ENCODE results near the gene FAM89A. TPM values are rescaled to one million over a fixed set of nuclear protein-coding genes. Genes with fewer than 3 reads are reported as not detected.

The FAM89A gene
- total and polyA plus RNA-seq, 2 experiments from 2014 or later, result 53.5 to 55.1 TPM

DNA sequence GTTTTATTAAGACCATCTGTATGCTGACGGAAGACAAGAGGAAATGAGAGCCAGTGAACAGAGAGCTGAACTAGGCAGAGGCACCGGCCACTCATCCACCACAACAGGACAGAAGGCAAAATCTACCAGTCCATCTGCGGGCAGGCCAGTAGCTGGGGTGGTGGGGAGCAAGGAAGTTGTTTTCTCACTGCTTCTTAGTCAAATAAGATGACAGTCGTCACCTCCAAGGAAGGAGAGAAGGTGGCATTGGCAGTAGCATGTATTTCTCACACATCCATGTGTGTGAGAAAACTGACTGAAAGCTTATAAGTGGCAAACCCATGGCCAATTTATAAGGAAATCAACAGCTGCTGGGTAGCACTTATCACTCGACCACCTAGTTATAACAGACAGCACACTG is 69.6 kb downstream of the FAM89A start:
- H3K4me1 ChIP-seq (ENCODE audit: insufficient read depth), result peaks cover 12% of the 10 kb centered on the region
- H3K9me3 ChIP-seq (ENCODE audit: low read depth), result no peaks in the 10 kb centered on the region
- TF ChIP-seq EZH2phosphoT487 (IDR thresholded peaks at IDR 0.05; ENCODE audit: low read depth, severe bottlenecking, unreplicated experiment), result no peak
- TF ChIP-seq, protein P1, sequence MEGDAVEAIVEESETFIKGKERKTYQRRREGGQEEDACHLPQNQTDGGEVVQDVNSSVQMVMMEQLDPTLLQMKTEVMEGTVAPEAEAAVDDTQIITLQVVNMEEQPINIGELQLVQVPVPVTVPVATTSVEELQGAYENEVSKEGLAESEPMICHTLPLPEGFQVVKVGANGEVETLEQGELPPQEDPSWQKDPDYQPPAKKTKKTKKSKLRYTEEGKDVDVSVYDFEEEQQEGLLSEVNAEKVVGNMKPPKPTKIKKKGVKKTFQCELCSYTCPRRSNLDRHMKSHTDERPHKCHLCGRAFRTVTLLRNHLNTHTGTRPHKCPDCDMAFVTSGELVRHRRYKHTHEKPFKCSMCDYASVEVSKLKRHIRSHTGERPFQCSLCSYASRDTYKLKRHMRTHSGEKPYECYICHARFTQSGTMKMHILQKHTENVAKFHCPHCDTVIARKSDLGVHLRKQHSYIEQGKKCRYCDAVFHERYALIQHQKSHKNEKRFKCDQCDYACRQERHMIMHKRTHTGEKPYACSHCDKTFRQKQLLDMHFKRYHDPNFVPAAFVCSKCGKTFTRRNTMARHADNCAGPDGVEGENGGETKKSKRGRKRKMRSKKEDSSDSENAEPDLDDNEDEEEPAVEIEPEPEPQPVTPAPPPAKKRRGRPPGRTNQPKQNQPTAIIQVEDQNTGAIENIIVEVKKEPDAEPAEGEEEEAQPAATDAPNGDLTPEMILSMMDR (IDR thresholded peaks at IDR 0.05; ENCODE audit: poor library complexity), result no peak
- no peak for TF ChIP-seq EZH2 (IDR thresholded peaks at IDR 0.05; ENCODE audit: borderline replicate concordance)
- H2AFZ ChIP-seq, result no peak overlapping the region
- H3K27ac ChIP-seq, result no peak overlapping the region
- no peaks in the 10 kb centered on the region for H3K27me3 ChIP-seq
- H3K79me2 ChIP-seq, result peaks cover 56% of the 10 kb centered on the region
- H3K36me3 ChIP-seq (replicated peaks; ENCODE audit: insufficient read depth, low read depth), result no peaks in the 10 kb centered on the region
- DNase-seq (ENCODE audit: low spot score), result no peak
- no peak overlapping the region for H3K4me3 ChIP-seq
- H3K4me2 ChIP-seq, result no peak overlapping the region
- no peaks in the 10 kb centered on the region for H3K9me2 ChIP-seq (replicated peaks; ENCODE audit: insufficient read depth)
- H4K20me1 ChIP-seq (ENCODE audit: insufficient read depth, poor library complexity, severe bottlenecking), result no peaks in the 10 kb centered on the region
- 74% methylated on average over 5 of the region's 5 CpGs for WGBS (ENCODE audit: low lambda C conversion rate, missing lambda C conversion rate)

MicroRNA genes within 50 kb of the gene (microRNA counts, 767-probe panel; counts per million panel counts)
- not detected for microRNA hsa-miR-1182

Other genes with a start within 250 kb of the FAM89A start
- gene C1orf198, start 171.7 kb downstream of the FAM89A start, total RNA-seq, result 54.1 and 56.9 TPM in 2 replicates
- 41.4 and 50.1 TPM in 2 replicates for gene C1orf198, start 171.7 kb downstream of the FAM89A start, polyA plus RNA-seq
- gene TTC13, start 61.4 kb downstream of the FAM89A start, total RNA-seq, result 11.5 and 14.9 TPM in 2 replicates
- 9.7 and 13.0 TPM in 2 replicates for gene TTC13, start 61.4 kb downstream of the FAM89A start, polyA plus RNA-seq
- 20.0 and 20.6 TPM in 2 replicates for gene ARV1, start 61.2 kb downstream of the FAM89A start, total RNA-seq
- gene ARV1, start 61.2 kb downstream of the FAM89A start, polyA plus RNA-seq, result 19.9 and 24.4 TPM in 2 replicates
- gene TRIM67, start 121.8 kb upstream of the FAM89A start, total RNA-seq, result 0.12 and 0.13 TPM in 2 replicates
- gene TRIM67, start 121.8 kb upstream of the FAM89A start, polyA plus RNA-seq, result not detected in 2 replicates
- gene GNPAT, start 201.0 kb upstream of the FAM89A start, total RNA-seq, result 63.9 and 71.6 TPM in 2 replicates
- gene GNPAT, start 201.0 kb upstream of the FAM89A start, polyA plus RNA-seq, result 38.2 and 40.8 TPM in 2 replicates

All from hepatocyte (in vitro differentiated cells).